Stomach (tissue), 9 donors: ENCODE results near the gene HYAL2. TPM values are rescaled to one million over a fixed set of nuclear protein-coding genes. Genes with fewer than 3 reads are reported as not detected.

Experiments
- DNase-seq, 2 donors: peaks; one replicate each; pipeline versions ENCODE4 v3.0.0 to v3.0.0-alpha.2; 2013 to 2019
- H3K27ac ChIP-seq, 5 donors: fragments of 200-600 bp in 4 of 5; sonication (generic) in 4 of 5; one replicate each; pipeline ENCODE4 v1.5.1; 2013 to 2019; ENCODE audit warnings: mild to moderate bottlenecking in 1 of 5, moderate library complexity in 1 of 5
- H3K27me3 ChIP-seq, 3 donors: fragments of 200-600 bp; sonication (generic); one replicate each; pipeline ENCODE4 v1.5.1; 2017 to 2019; ENCODE audit warnings: mixed run types in 1 of 3
- H3K36me3 ChIP-seq, 4 donors: fragments of 200-600 bp; sonication (generic); 1 replicate in 3 of 4; 2 replicates in 1 of 4; pipeline ENCODE4 v1.5.1; 2016 to 2019
- H3K4me1 ChIP-seq, 4 donors: fragments of 200-600 bp; sonication (generic); one replicate each; pipeline ENCODE4 v1.5.1; 2016 to 2019
- H3K4me3 ChIP-seq, 4 donors: fragments of 200-600 bp; sonication (generic) in 3 of 4; one replicate each; pipeline ENCODE4 v1.5.1; 2016 to 2019; ENCODE audit warnings: mild to moderate bottlenecking in 1 of 4
- H3K9me3 ChIP-seq, 4 donors: fragments of 200-600 bp; sonication (generic); one replicate each; pipeline ENCODE4 v1.5.1; 2016 to 2019
- CTCF ChIP-seq, 7 experiments: fragments of 450-650 bp in 4 of 7; fragments of 200-600 bp in 3 of 7; sonication (generic) in 3 of 7; IDR thresholded peaks; one replicate each; pipeline ENCODE4 v1.5.1; 2016 to 2019; ENCODE audit warnings: antibody characterized with exemption in 7 of 7, control low read depth in 2 of 7, mild to moderate bottlenecking in 1 of 7
- EP300 ChIP-seq: sonication (generic); formaldehyde crosslinking; IDR thresholded peaks from one replicate; pipeline ENCODE4 v1.6.1; 2017; ENCODE audit warnings: antibody characterized with exemption
- POLR2A ChIP-seq, 4 donors: fragments of 450-650 bp; IDR thresholded peaks; one replicate each; pipeline ENCODE4 v1.6.1; 2016; ENCODE audit warnings: antibody characterized with exemption in 4 of 4, control low read depth in 2 of 4, mild to moderate bottlenecking in 1 of 4, moderate library complexity in 1 of 4
- POLR2AphosphoS5 ChIP-seq, 3 donors: sonication (generic); formaldehyde crosslinking; IDR thresholded peaks; one replicate each; pipeline ENCODE4 v1.6.1; 2016; ENCODE audit warnings: antibody characterized with exemption in 3 of 3
- WGBS, 5 donors: extraction: QIAGEN DNeasy Blood & Tissue Kit in 3 of 5; methylation state at CpG; one replicate each; pipeline versions ENCODE4 v1.1.5 to v1.1.7; 2013 to 2018; 5-methylcytosine and 5-hydroxymethylcytosine counted together
- intact Hi-C: fragments of 100-400 bp; cut with DNase I; formaldehyde crosslinking; loops from one replicate; pipeline ENCODE4 v1.15.1; 2023; ENCODE audit warnings: low total_unique reads
- polyA plus RNA-seq, 3 donors: library from polyadenylated mRNA; stranded (reverse); fragments of 200-250 nt; gene quantifications; one replicate each; pipeline ENCODE4 v1.2.3, GENCODE V29; 2013
- total RNA-seq, 5 donors: library from RNA; depleted of rRNA; stranded (reverse); fragments of >200 nt; gene quantifications; one replicate each; pipeline versions ENCODE4 v1.1.0 to v1.2.3, GENCODE V29; 2014 to 2016
- donor health status: healthy with polysubstance abuse.
- donor health status: Bipolar disorder and iron deficiency.
- donor health status: healthy.

The HYAL2 gene
- total and polyA plus RNA-seq, 8 donors = 11.1 to 96.4 (median 28.6) TPM

- no peaks in the 10 kb centered on the region for H3K9me3 ChIP-seq
- DNase-seq = no peak
- H3K27me3 ChIP-seq = peaks cover 0 to 7% (median 0%) of the 10 kb centered on the region in 3 donors
- H3K36me3 ChIP-seq = peaks cover 0 to 3% (median 0%) of the 10 kb centered on the region in 4 donors
- H3K4me3 ChIP-seq = peak overlapping the region; percentile 34 to 52 (median 45)
- H3K4me1 ChIP-seq = peaks cover 69 to 100% (median 85%) of the 10 kb centered on the region in 4 donors
- no peak for TF ChIP-seq POLR2AphosphoS5 (IDR thresholded peaks at IDR 0.05)
- TF ChIP-seq CTCF (IDR thresholded peaks at IDR 0.05) = no peak
- TF ChIP-seq POLR2A (IDR thresholded peaks at IDR 0.05) = no peak
- no peak for TF ChIP-seq EP300
- intact Hi-C loops = no loop called here
- peak overlapping the region; percentile 88 to 98 (median 95) for H3K27ac ChIP-seq
- WGBS, 5 donors = 18 to 30% (median 29%) methylated on average over 3 of the region's 3 CpGs
Observed at GRCh38 chr3:50268276-50268675, 54.3 kb downstream of the HYAL2 start.

Other genes with a start within 250 kb of the HYAL2 start
- gene RBM5, start 233.8 kb downstream of the HYAL2 start, total RNA-seq = 100 to 1,000 TPM; 246 to 464 (median 290) TPM
- 10 to 100 TPM; 25.0 to 89.4 (median 30.1) TPM for gene RBM5, start 233.8 kb downstream of the HYAL2 start, polyA plus RNA-seq
- gene SEMA3F, start 167.4 kb downstream of the HYAL2 start, total RNA-seq = 10 to 100 TPM; 11.9 to 34.5 (median 31.2) TPM
- gene SEMA3F, start 167.4 kb downstream of the HYAL2 start, polyA plus RNA-seq = 10 to 100 TPM in 2 of 3 donors, 1 to 10 TPM in 1; 8.9 to 33.8 (median 14.6) TPM
- not detected for gene GNAT1, start 131.1 kb downstream of the HYAL2 start, total RNA-seq
- not detected for gene GNAT1, start 131.1 kb downstream of the HYAL2 start, polyA plus RNA-seq
- gene SLC38A3, start 117.5 kb downstream of the HYAL2 start, total RNA-seq = 1 to 10 TPM in 1 of 5 donors, not detected in 4; 3.1 TPM
- 1 to 10 TPM in 1 of 3 donors, under 1 TPM in 2; 0.15 to 1.1 (median 0.93) TPM for gene SLC38A3, start 117.5 kb downstream of the HYAL2 start, polyA plus RNA-seq
- 100 to 1,000 TPM in 2 of 5 donors, 10 to 100 TPM in 3; 73.7 to 211 (median 98.5) TPM for gene GNAI2, start 86.5 kb downstream of the HYAL2 start, total RNA-seq
- gene GNAI2, start 86.5 kb downstream of the HYAL2 start, polyA plus RNA-seq = 10 to 100 TPM; 61.1 to 73.5 (median 68.3) TPM
- gene SEMA3B, start 53.6 kb downstream of the HYAL2 start, total RNA-seq = 100 to 1,000 TPM in 4 of 5 donors, 10 to 100 TPM in 1; 53.6 to 310 (median 129) TPM
- 10 to 100 TPM; 40.1 to 79.9 (median 42.0) TPM for gene SEMA3B, start 53.6 kb downstream of the HYAL2 start, polyA plus RNA-seq
- gene LSMEM2, start 43.7 kb downstream of the HYAL2 start, total RNA-seq = not detected
- gene LSMEM2, start 43.7 kb downstream of the HYAL2 start, polyA plus RNA-seq = under 1 TPM in 2 of 3 donors, not detected in 1; 0.31 to 0.58 TPM
- 100 to 1,000 TPM in 3 of 5 donors, 10 to 100 TPM in 2; 69.9 to 254 (median 193) TPM for gene IFRD2, start 30.3 kb downstream of the HYAL2 start, total RNA-seq
- gene IFRD2, start 30.3 kb downstream of the HYAL2 start, polyA plus RNA-seq = 100 to 1,000 TPM in 2 of 3 donors, 10 to 100 TPM in 1; 98.1 to 118 (median 108) TPM
- 1 to 10 TPM in 3 of 5 donors, not detected in 2; 1.3 to 3.9 (median 1.3) TPM for gene HYAL3, start 23.3 kb downstream of the HYAL2 start, total RNA-seq
- gene HYAL3, start 23.3 kb downstream of the HYAL2 start, polyA plus RNA-seq = 1 to 10 TPM; 5.0 to 7.9 (median 7.7) TPM
- gene NAA80, start 23.3 kb downstream of the HYAL2 start, total RNA-seq = 100 to 1,000 TPM in 1 of 5 donors, 10 to 100 TPM in 3, 1 to 10 TPM in 1; 3.1 to 107 (median 22.3) TPM
- 10 to 100 TPM in 1 of 3 donors, 1 to 10 TPM in 2; 8.7 to 16.4 (median 9.7) TPM for gene NAA80, start 23.3 kb downstream of the HYAL2 start, polyA plus RNA-seq
- gene HYAL1, start 19.2 kb downstream of the HYAL2 start, total RNA-seq = 10 to 100 TPM in 1 of 5 donors, 1 to 10 TPM in 3, not detected in 1; 1.8 to 38.4 (median 5.3) TPM
- gene HYAL1, start 19.2 kb downstream of the HYAL2 start, polyA plus RNA-seq = 10 to 100 TPM in 2 of 3 donors, 1 to 10 TPM in 1; 6.3 to 25.8 (median 12.7) TPM
- gene TUSC2, start 5.5 kb upstream of the HYAL2 start, total RNA-seq = 10 to 100 TPM in 3 of 5 donors, 1 to 10 TPM in 1, not detected in 1; 2.3 to 63.4 (median 25.6) TPM
- 10 to 100 TPM; 40.3 to 48.1 (median 46.3) TPM for gene TUSC2, start 5.5 kb upstream of the HYAL2 start, polyA plus RNA-seq
- 10 to 100 TPM; 16.5 to 33.2 (median 22.6) TPM for gene RASSF1, start 18.1 kb upstream of the HYAL2 start, total RNA-seq
- gene RASSF1, start 18.1 kb upstream of the HYAL2 start, polyA plus RNA-seq = 10 to 100 TPM; 27.8 to 37.3 (median 29.6) TPM
- 10 to 100 TPM in 1 of 5 donors, under 1 TPM in 3, not detected in 1; 0.87 to 61.4 (median 0.91) TPM for gene ZMYND10, start 23.0 kb upstream of the HYAL2 start, total RNA-seq
- gene ZMYND10, start 23.0 kb upstream of the HYAL2 start, polyA plus RNA-seq = 1 to 10 TPM in 2 of 3 donors, under 1 TPM in 1; 0.87 to 3.7 (median 1.2) TPM
- 10 to 100 TPM in 3 of 5 donors, 1 to 10 TPM in 2; 4.5 to 75.0 (median 13.0) TPM for gene NPRL2, start 28.0 kb upstream of the HYAL2 start, total RNA-seq
- 10 to 100 TPM; 20.8 to 27.6 (median 27.0) TPM for gene NPRL2, start 28.0 kb upstream of the HYAL2 start, polyA plus RNA-seq
- gene CYB561D2, start 28.1 kb upstream of the HYAL2 start, total RNA-seq = 10 to 100 TPM in 2 of 5 donors, 1 to 10 TPM in 2, not detected in 1; 6.1 to 16.3 (median 10.3) TPM
- gene CYB561D2, start 28.1 kb upstream of the HYAL2 start, polyA plus RNA-seq = 10 to 100 TPM; 10.4 to 26.1 (median 17.4) TPM
- 100 to 1,000 TPM in 1 of 5 donors, 10 to 100 TPM in 4; 25.0 to 128 (median 27.4) TPM for gene TMEM115, start 36.8 kb upstream of the HYAL2 start, total RNA-seq
- gene TMEM115, start 36.8 kb upstream of the HYAL2 start, polyA plus RNA-seq = 10 to 100 TPM; 14.6 to 27.7 (median 14.7) TPM
- gene CACNA2D2, start 180.9 kb upstream of the HYAL2 start, total RNA-seq = 10 to 100 TPM in 1 of 5 donors, 1 to 10 TPM in 4; 1.2 to 45.8 (median 1.8) TPM
- 1 to 10 TPM in 2 of 3 donors, under 1 TPM in 1; 0.92 to 2.7 (median 1.9) TPM for gene CACNA2D2, start 180.9 kb upstream of the HYAL2 start, polyA plus RNA-seq
- 10 to 100 TPM in 2 of 5 donors, 1 to 10 TPM in 2, not detected in 1; 4.9 to 75.0 (median 16.4) TPM for gene C3orf18, start 245.0 kb upstream of the HYAL2 start, total RNA-seq
- gene C3orf18, start 245.0 kb upstream of the HYAL2 start, polyA plus RNA-seq = 1 to 10 TPM; 5.9 to 9.0 (median 8.2) TPM
- gene HEMK1, start 246.8 kb upstream of the HYAL2 start, total RNA-seq = 10 to 100 TPM in 2 of 5 donors, 1 to 10 TPM in 3; 5.8 to 14.3 (median 6.4) TPM
- 10 to 100 TPM; 19.8 to 24.8 (median 20.0) TPM for gene HEMK1, start 246.8 kb upstream of the HYAL2 start, polyA plus RNA-seq